ENCODE data around the gene FASTKD2.

- no peak for TF ChIP-seq EZH2 (optimal IDR thresholded peaks at IDR 0.05; ENCODE audit: low read depth, low read length)
- TF ChIP-seq CTCF (IDR thresholded peaks at IDR 0.05; ENCODE audit: low read length): no peak
- no peak for TF ChIP-seq EZH2phosphoT487 (IDR thresholded peaks at IDR 0.05; ENCODE audit: low read length)
Observed at GRCh38 chr2:206798000-206798399, 32.6 kb downstream of the FASTKD2 start.
